ENCODE data around the gene TECTA.
"Not testable (repeated sequence)": the region's sequence is repeated elsewhere in the genome, so short reads cannot be mapped to it uniquely, and the experiment has no call there.

TECTA gene

DNA sequence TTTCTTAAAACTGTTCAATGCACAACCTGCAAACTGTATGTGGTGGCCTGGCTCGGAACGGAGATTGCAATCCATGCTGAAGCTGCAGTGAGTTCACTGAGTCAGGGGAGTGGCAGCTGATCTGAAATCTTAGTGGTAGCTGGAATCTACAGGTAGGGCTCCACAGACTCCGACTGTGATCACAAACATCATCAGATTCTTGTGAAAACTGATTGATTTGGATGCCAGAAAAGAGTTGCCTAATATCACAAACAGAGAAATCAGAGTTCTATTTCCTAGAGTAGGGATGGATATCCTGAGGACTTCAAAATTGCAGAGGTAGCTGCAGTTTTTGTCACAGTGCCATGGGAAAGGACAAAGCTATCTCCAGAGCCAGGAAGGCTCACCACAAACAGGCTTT, 134.0 kb downstream of the TECTA start:
- DNase-seq: no peak

DNA sequence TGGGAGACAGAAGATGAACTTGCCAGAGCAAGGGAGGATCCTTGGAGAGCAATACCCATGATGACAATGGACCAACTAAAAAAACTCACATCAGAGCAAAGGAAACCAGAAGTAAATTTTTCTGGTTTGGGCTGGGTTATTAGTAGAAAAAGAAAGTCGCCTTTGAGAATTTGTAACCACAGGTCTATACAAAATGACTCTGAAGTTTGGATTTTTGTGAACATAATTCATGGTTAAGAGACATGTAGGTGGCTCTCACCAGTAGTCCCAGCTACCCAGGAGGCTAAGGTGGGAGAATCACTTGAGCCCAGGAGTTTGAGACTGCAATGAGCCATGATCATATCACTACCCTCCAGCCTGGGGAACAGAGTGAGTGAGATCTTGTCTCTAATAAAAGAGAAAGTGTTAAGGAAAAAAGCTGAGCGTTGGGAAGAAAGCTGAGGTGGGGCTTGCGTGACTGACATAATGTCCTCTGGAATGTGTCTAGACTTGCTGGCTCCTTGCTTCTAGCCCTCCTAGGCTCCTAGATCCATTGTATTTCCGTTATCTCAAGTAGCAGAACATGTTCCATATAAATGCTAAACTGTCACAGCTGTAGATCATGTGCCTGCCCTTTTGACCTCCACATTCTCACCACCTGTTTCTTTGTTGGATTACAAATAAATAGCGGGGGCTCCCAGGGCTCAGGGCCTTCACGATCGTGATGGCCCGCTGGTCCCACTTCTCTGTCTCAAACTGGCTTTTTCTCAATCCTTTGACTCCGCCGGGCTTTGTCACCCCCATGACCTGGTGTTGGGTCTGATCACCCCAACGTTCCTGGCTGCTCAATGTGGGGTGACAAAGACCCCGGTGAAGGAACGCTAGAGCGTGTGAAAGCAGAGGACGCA, 135.3 kb downstream of the TECTA start:
- no peak for DNase-seq

DNA sequence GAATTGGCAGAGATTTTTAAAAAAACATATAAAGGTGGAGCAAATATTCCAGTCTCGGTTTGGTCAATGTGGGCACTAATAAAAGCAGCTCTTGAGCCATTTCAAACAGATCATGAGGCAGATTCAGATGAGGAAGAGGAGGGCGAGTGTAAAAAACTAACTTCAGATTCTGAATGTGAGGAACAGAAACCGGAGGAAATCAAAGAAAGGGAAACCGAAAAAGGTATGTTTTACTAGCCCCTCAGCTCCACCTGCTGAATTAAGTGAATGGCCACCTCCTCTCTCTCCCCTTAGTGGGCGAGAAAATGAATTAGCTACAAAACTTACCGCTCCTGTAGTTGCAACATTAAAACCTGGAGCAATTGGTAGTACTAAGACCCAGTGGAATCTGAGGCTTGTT, 136.2 kb downstream of the TECTA start:
- DNase-seq: not testable (repeated sequence)

DNA sequence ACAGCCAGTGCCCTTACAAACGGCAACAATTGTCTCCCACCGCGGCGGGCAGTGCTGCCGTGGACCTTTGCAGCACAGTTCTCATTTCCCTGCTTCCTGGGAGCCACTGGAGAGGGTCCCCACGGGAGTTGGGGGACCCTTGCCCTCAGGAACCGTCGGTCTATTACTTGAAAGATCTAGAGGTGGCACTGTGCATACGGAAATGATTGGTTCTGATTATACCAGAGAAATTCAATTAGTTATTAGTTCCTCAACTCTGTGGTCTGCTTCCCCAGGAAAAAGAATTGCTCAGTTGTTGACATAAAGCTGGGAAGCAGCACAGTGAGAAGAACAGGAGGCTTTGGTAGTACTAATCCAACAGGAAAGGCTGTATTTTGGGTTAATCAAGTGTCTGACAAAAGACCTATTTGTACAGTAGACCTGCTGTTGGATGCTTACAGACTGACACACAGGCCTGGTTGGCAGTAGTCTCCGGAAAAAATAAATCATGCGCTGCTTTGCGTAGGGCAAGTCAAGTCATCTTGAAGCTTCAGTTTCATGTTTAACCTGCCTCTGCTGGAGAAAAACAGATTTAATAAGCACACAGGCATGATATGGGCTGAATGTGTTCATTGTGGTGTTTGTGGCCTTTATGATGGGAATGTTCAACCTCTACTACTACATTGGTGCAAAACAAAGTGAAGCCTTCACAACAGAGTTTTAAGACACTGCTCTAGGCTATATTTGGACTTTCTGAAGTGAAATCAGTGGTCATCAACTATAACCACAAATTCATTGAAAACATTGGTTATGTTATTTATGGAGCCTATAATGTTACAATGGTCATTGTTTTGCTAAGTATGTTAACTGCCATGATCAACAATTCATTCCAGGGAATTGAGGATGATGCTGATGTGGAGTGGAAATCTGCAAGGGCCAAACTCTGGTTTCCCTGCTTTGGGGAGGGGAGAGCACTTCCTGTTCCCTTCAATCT, 136.9 kb downstream of the TECTA start:
- DNase-seq: no peak

GRCh38 chr11:121238956-121239355, 137.9 kb downstream of the TECTA start:
- no peak for DNase-seq

DNA sequence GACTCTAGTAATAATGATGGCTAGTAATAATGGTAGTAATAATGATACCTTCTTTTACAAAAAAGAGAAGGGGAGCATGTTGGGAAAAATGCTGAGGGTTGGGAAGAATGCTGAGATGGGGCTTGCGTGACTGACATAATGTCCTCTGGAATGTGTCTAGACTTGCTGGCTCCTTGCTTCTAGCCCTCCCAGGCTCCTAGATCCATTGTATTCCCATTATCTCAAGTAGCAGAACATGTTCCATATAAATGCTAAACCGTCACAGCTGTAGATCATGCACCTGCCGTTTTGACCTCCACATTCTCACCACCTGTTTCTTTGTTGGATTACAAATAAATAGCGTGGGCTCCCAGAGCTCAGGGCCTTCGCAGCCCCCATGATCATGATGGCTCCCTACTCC, 139.0 kb downstream of the TECTA start:
- DNase-seq: not testable (repeated sequence)

DNA sequence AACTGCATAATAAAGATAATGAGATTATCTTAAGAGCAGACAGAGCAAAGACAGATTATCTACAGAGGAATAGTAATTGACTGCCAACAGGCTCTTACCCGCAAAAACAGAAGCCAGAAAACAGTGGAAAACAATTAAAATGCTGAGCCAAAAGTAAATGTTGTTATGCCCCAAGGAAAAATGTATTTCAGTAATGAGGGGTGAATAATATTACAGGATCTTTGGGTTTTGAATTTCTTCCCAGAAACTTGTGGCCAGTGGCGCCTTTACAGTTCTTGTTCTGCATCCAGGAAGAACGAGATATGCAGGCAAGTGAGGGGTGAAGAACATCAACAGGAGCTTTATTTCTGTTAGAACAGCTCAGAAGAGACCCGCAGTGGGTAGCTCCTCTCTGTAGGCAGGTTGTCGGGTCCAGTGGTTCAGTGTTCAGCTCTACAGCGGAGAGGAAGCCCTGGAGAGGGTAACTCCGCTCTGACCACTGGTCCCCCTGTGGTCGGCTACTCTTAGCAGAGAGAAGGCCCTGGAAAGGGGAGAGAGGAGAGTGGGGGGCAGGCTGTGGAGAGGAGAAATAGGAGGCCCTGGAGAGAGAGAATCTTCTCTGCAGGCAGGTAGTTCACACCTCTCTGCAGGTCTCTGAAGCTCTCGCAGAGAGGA, 139.7 kb downstream of the TECTA start:
- DNase-seq: peak; percentile 32

All from hematopoietic multipotent progenitor cell treated with erythropoietin and hydrocortisone succinate and interleukin-3 and kit ligand, for 4 days (in vitro differentiated cells).